ENCODE measurements around the gene SBF2. TPM values are rescaled to one million over a fixed set of nuclear protein-coding genes. Genes with fewer than 3 reads are reported as not detected.

SBF2 gene
- total RNA-seq, 1 donor from 2014 or later, result 34.5 TPM

- peaks cover 29 to 80% of the 10 kb centered on the region in 2 donors for H3K36me3 ChIP-seq
- no peak overlapping the region for H3K4me3 ChIP-seq
- H3K27ac ChIP-seq, result no peak overlapping the region
- intact Hi-C loops (cut with DNase I), result no loop called here
- DNase-seq (ENCODE audit: low spot score in 2 of 2), result no peak
- TF ChIP-seq CTCF (IDR thresholded peaks at IDR 0.05), result no peak
- H3K9me3 ChIP-seq, result peaks cover 0 to 5% of the 10 kb centered on the region in 2 donors
- H3K27me3 ChIP-seq, result no peaks in the 10 kb centered on the region
- H3K4me1 ChIP-seq, result peaks cover 0 to 2% of the 10 kb centered on the region in 2 donors
Measured at GRCh38 chr11:9736365-9736764, 557.7 kb downstream of the SBF2 start.

- intact Hi-C loops (cut with DNase I), result no loop called here
Measured at GRCh38 chr11:9735919-9736318, 558.1 kb downstream of the SBF2 start.

GRCh38 chr11:9735236-9735635, 558.8 kb downstream of the SBF2 start:
- Histone ChIP-seq H3K27ac (no peak overlapping the region), H3K27me3 (no peaks in the 10 kb centered on the region), H3K4me1 (peaks cover 0 to 2% of the 10 kb centered on the region in 2 donors), H3K36me3 (peaks cover 22 to 75% of the 10 kb centered on the region in 2 donors), H3K4me3 (no peak overlapping the region), H3K9me3 (peaks cover 0 to 5% of the 10 kb centered on the region in 2 donors)
- DNase-seq (ENCODE audit: low spot score in 2 of 2), result no peak
- intact Hi-C loops (cut with DNase I), result no loop called here
- no peak for TF ChIP-seq CTCF (IDR thresholded peaks at IDR 0.05)

More at GRCh38 chr11:9735919-9736318, 558.1 kb downstream of the SBF2 start:
- Histone ChIP-seq H3K27ac (no peak overlapping the region), H3K4me1 (peaks cover 0 to 2% of the 10 kb centered on the region in 2 donors), H3K27me3 (no peaks in the 10 kb centered on the region), H3K36me3 (peaks cover 25 to 76% of the 10 kb centered on the region in 2 donors), H3K9me3 (peaks cover 0 to 5% of the 10 kb centered on the region in 2 donors), H3K4me3 (no peak overlapping the region)
- TF ChIP-seq CTCF (IDR thresholded peaks at IDR 0.05), result no peak
- no peak for DNase-seq (ENCODE audit: low spot score in 2 of 2)

- Histone ChIP-seq H3K27ac (no peak overlapping the region), H3K27me3 (no peaks in the 10 kb centered on the region), H3K4me1 (peaks cover 0 to under 1% of the 10 kb centered on the region in 2 donors), H3K9me3 (peaks cover 0 to 5% of the 10 kb centered on the region in 2 donors), H3K4me3 (no peak overlapping the region), H3K36me3 (peaks cover 29 to 73% of the 10 kb centered on the region in 2 donors)
- no peak for DNase-seq (ENCODE audit: low spot score in 2 of 2)
- intact Hi-C loops (cut with DNase I), result no loop called here
- no peak for TF ChIP-seq CTCF (IDR thresholded peaks at IDR 0.05)
Measured at GRCh38 chr11:9733212-9733611, 560.8 kb downstream of the SBF2 start.

GRCh38 chr11:9732453-9732852, 561.6 kb downstream of the SBF2 start:
- intact Hi-C loops (cut with DNase I), result no loop called here
- H3K4me1 ChIP-seq, result no peaks in the 10 kb centered on the region
- DNase-seq (ENCODE audit: low spot score in 2 of 2), result no peak
- no peak for TF ChIP-seq CTCF (IDR thresholded peaks at IDR 0.05)
- H3K27ac ChIP-seq, result no peak overlapping the region
- peaks cover 27 to 68% of the 10 kb centered on the region in 2 donors for H3K36me3 ChIP-seq
- no peaks in the 10 kb centered on the region for H3K27me3 ChIP-seq
- no peak overlapping the region for H3K4me3 ChIP-seq
- peaks cover 0 to 5% of the 10 kb centered on the region in 2 donors for H3K9me3 ChIP-seq

- Histone ChIP-seq H3K4me3 (no peak overlapping the region), H3K27ac (no peak overlapping the region), H3K36me3 (peaks cover 27 to 58% of the 10 kb centered on the region in 2 donors), H3K4me1 (no peaks in the 10 kb centered on the region), H3K27me3 (no peaks in the 10 kb centered on the region), H3K9me3 (peaks cover 0 to 5% of the 10 kb centered on the region in 2 donors)
- TF ChIP-seq CTCF (IDR thresholded peaks at IDR 0.05), result no peak
- intact Hi-C loops (cut with DNase I), result no loop called here
- DNase-seq (ENCODE audit: low spot score in 2 of 2), result no peak
Measured at GRCh38 chr11:9731256-9731655, 562.8 kb downstream of the SBF2 start.
